Neural progenitor cell (in vitro differentiated cells): Measurements from ENCODE around the gene ITPR1.

Source experiments
- EZH2phosphoT487 ChIP-seq: fragments of 200-600 bp; sonication (generic); IDR thresholded peaks from 2 replicates; pipeline ENCODE4 v1.6.1; 2017; ENCODE audit warnings: antibody characterized with exemption
- TF ChIP-seq, protein P1 (sequence below): fragments of 200-600 bp; sonication (generic); IDR thresholded peaks from 2 replicates; pipeline ENCODE4 v1.5.1; 2017; ENCODE audit warnings: antibody characterized with exemption, mild to moderate bottlenecking

DNA sequence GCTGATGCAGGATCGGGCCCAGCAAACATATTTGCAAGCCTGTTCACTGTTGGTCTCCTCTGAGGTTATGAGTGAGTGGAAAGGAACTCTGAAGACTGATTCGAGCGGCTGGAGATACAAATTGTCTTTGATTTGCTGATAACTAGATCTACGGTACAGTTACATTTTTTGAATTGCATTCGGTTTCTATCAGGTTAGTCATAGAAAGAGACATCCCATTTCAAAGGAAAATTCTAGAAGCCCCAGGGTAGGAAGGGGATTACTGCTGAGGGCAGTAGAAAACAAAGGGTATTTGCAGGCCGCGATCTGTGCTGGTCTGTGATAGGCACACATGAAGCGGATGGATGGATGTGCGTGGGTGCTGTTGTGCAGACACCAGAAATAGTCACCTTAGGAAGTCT, 228.4 kb downstream of the ITPR1 start:
- no peak for TF ChIP-seq EZH2phosphoT487
- TF ChIP-seq, protein P1, sequence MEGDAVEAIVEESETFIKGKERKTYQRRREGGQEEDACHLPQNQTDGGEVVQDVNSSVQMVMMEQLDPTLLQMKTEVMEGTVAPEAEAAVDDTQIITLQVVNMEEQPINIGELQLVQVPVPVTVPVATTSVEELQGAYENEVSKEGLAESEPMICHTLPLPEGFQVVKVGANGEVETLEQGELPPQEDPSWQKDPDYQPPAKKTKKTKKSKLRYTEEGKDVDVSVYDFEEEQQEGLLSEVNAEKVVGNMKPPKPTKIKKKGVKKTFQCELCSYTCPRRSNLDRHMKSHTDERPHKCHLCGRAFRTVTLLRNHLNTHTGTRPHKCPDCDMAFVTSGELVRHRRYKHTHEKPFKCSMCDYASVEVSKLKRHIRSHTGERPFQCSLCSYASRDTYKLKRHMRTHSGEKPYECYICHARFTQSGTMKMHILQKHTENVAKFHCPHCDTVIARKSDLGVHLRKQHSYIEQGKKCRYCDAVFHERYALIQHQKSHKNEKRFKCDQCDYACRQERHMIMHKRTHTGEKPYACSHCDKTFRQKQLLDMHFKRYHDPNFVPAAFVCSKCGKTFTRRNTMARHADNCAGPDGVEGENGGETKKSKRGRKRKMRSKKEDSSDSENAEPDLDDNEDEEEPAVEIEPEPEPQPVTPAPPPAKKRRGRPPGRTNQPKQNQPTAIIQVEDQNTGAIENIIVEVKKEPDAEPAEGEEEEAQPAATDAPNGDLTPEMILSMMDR = no peak
